AG10803 (cell line): ENCODE results near the gene PLA2G2E.

Experiments
- DNase-seq: peaks from one replicate; pipeline ENCODE4 v3.0.0; 2010; ENCODE audit warnings: low read depth
- H3K4me3 ChIP-seq: 2 replicates; pipeline ENCODE4 v1.5.1; 2011; ENCODE audit warnings: mild to moderate bottlenecking, low read length, control low read depth
- CTCF ChIP-seq: conservative IDR thresholded peaks from 2 replicates; pipeline ENCODE4 v1.5.1; 2011; ENCODE audit warnings: mild to moderate bottlenecking, low read length, control low read depth, inconsistent platforms

PLA2G2E gene, protein sequence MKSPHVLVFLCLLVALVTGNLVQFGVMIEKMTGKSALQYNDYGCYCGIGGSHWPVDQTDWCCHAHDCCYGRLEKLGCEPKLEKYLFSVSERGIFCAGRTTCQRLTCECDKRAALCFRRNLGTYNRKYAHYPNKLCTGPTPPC

GRCh38 chr1:19923137-19923952, at the start of gene PLA2G2E:
Gene PLA2G2E (minus strand): TSS chr1:19923617. CDS start chr1:19923559, 58 bp downstream.
- TF ChIP-seq CTCF, result no peak
- no peak for DNase-seq
- no peak within 1 kb of the TSS for H3K4me3 ChIP-seq

GRCh38 chr1:19971664-19972063, 48.2 kb upstream of the PLA2G2E start:
- no peak overlapping the region for H3K4me3 ChIP-seq
- no peak for TF ChIP-seq CTCF
- DNase-seq, result no peak

DNA sequence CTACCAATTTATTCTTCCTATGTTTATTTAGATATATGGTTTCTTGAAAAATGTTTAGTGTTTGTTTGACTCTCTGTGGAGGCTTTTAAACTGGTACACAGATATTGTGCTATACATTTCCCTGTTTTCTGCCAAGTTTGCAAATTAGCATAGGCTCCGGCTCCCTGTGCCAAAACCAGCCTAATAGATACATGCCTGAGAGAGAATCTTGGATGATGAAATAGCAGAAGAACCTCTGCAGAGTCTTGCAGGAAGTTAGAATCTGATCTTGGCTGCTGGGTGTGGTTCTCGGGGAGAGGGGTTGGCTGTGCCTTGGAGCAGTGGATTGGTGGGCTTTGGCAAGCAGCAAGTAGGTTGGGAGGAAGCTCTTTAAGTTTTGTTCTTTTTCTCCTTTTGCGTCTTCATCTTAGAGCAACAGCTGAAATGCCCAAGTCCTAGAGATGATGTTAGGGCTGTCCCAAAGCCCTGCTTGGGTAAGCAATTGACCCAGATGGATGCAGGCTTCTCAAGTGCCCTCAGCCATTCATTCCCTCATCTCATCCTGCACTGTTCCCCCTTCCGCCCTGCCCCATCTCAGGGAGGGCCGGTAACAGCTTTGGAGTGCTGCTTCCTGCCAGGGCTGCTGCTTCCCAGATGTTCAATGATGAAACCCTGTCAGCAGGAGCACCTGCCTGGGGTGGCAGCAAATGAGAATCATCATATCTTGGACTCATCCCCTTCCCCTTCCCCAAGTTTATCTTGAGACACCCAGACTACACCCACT, 46.7 kb upstream of the PLA2G2E start:
- TF ChIP-seq CTCF, result no peak
- no peak for DNase-seq
- no peak overlapping the region for H3K4me3 ChIP-seq

DNA sequence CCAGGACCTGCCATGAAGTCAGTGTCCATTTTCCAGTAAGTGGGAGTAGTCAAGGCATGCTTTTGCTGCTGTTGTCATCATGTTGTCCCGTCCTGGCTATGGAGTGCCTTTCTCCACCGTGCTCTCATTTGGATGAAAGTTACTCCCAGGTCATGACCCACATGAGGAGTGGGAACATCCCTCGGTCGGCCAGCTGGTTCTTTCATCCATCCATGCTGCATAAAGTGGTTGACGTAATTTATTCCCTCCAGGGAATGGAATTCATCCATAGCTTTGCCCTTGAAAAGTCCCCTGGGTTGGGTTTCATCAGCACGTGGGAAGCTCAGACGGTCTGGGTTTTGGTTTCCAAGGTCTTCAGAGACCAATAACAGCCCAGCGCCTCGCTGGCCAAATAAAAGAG, 44.4 kb upstream of the PLA2G2E start:
- no peak for DNase-seq
- no peak overlapping the region for H3K4me3 ChIP-seq
- TF ChIP-seq CTCF, result no peak

GRCh38 chr1:19964542-19964941, 41.1 kb upstream of the PLA2G2E start:
- H3K4me3 ChIP-seq, result no peak overlapping the region
- no peak for TF ChIP-seq CTCF
- no peak for DNase-seq

DNA sequence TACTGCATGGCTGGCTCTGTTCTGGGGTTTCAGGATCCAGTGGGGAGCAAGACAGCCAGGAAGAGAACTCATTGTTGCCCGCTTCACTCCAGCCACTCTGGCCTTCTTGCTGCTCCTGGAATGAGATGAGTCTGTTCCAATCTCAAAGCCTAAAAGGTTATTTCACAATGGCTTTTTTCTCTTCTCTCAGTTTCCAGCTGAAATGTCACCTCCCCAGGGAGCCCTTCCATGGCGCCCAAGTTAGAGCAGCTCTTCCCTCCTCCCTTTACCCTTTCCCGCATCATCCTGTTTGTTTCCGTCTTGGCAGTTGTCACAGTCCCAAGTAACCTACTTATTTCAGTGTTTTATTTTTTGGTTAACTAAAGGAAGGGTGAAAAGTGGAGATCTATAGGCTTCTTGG, 40.2 kb upstream of the PLA2G2E start:
- TF ChIP-seq CTCF, result no peak
- DNase-seq, result no peak
- H3K4me3 ChIP-seq, result no peak overlapping the region
